Measurements from ENCODE around the gene PLXNC1.

GRCh38 chr12:94225506-94225905 is 77.1 kb downstream of the PLXNC1 start:
- TF ChIP-seq CTCF (IDR thresholded peaks at IDR 0.05) (no peak), EP300 (IDR thresholded peaks at IDR 0.05) (no peak), POLR2A (IDR thresholded peaks at IDR 0.05) (no peak)
